ENCODE measurements around the gene PGM2. TPM values are rescaled to one million over a fixed set of nuclear protein-coding genes. Genes with fewer than 3 reads are reported as not detected.

PGM2 gene
- total RNA-seq, 4 donors from 2014 or later: 37.4 to 45.6 (median 39.9) TPM

DNA sequence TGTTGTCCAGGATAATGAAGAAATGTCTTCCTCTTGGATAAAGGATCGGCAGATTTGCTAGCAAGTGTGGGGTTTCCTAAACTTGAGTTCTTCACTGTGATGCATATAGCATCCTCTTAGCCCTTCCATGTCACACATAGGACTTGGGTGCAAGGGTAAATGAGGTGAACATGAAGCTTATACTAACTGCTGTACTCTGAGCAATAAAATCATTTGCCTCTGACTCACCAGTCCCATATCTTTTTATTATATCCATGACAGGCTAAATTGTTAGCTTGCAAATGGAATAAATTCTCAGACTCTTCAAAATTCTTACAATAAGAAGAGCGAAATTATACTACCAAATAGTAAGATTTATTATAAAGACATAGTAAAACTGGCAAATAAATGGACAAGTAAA lies 49.7 kb downstream of the PGM2 start:
- no peak overlapping the region for H3K4me3 ChIP-seq
- H3K36me3 ChIP-seq: no peaks in the 10 kb centered on the region
- H3K27ac ChIP-seq: peak overlapping the region; percentile 67 to 83
- peaks cover 0 to 7% of the 10 kb centered on the region in 2 donors for H3K4me1 ChIP-seq
- no peaks in the 10 kb centered on the region for H3K9me3 ChIP-seq
- TF ChIP-seq, protein P1, sequence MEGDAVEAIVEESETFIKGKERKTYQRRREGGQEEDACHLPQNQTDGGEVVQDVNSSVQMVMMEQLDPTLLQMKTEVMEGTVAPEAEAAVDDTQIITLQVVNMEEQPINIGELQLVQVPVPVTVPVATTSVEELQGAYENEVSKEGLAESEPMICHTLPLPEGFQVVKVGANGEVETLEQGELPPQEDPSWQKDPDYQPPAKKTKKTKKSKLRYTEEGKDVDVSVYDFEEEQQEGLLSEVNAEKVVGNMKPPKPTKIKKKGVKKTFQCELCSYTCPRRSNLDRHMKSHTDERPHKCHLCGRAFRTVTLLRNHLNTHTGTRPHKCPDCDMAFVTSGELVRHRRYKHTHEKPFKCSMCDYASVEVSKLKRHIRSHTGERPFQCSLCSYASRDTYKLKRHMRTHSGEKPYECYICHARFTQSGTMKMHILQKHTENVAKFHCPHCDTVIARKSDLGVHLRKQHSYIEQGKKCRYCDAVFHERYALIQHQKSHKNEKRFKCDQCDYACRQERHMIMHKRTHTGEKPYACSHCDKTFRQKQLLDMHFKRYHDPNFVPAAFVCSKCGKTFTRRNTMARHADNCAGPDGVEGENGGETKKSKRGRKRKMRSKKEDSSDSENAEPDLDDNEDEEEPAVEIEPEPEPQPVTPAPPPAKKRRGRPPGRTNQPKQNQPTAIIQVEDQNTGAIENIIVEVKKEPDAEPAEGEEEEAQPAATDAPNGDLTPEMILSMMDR (IDR thresholded peaks at IDR 0.05): no peak
- no peak for TF ChIP-seq POLR2A (IDR thresholded peaks at IDR 0.05)
- intact Hi-C loops (cut with DNase I; ENCODE audit: low total_unique reads): no loop called here
- H3K27me3 ChIP-seq: no peaks in the 10 kb centered on the region
- DNase-seq: no peak

DNA sequence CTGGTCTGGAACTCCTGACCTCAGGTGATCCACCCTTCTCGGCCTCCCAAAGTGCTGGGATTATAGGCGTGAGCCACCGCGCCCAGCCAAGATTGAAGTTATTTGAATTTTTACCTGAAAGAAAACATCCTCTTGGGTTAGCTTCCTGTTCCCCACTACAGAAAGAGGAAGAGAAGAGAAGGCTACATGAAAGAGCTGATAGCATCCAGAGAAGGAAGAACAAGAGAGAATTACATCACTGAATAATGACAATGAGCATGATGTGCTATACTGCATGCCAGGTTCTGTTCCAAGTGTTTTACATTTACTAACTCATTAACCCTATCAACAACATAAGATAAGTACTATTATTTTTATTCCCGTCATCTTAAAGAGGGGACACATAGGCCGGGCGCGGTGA lies 52.9 kb downstream of the PGM2 start:
- H3K4me3 ChIP-seq: no peak overlapping the region
- no peaks in the 10 kb centered on the region for H3K27me3 ChIP-seq
- no peak overlapping the region for H3K27ac ChIP-seq
- TF ChIP-seq POLR2A (IDR thresholded peaks at IDR 0.05): no peak
- TF ChIP-seq, protein P1 (IDR thresholded peaks at IDR 0.05): no peak
- DNase-seq: no peak
- intact Hi-C loops (cut with DNase I; ENCODE audit: low total_unique reads): no loop called here
- no peaks in the 10 kb centered on the region for H3K9me3 ChIP-seq
- H3K4me1 ChIP-seq: no peaks in the 10 kb centered on the region
- no peaks in the 10 kb centered on the region for H3K36me3 ChIP-seq

DNA sequence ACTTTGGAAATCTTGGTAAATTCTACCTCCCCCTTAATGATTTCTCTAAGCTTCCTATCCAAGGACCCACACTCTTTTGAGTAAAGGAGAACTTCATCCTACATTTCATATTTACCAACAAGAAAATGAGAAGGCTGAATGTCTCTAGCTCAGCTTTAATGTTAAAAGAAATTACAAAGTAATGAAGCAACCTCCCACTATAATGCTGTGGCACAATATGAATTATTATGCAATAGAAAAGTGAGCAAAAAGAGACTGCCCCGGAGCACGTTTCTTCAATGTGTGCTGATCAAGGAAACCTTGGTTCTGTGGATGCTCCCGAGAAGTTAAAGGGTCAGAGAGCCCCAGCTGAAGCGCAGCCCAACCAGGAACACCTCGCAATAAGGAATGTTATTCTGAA lies 55.3 kb downstream of the PGM2 start:
- Histone ChIP-seq H3K27ac (peak overlapping the region in 1 of 2 donors; percentile 34), H3K27me3 (no peaks in the 10 kb centered on the region), H3K4me3 (no peak overlapping the region), H3K36me3 (no peaks in the 10 kb centered on the region), H3K9me3 (no peaks in the 10 kb centered on the region), H3K4me1 (no peaks in the 10 kb centered on the region)
- TF ChIP-seq, protein P1 (IDR thresholded peaks at IDR 0.05): no peak
- TF ChIP-seq POLR2A (IDR thresholded peaks at IDR 0.05): no peak
- no peak for DNase-seq
- intact Hi-C loops (cut with DNase I; ENCODE audit: low total_unique reads): no loop called here

DNA sequence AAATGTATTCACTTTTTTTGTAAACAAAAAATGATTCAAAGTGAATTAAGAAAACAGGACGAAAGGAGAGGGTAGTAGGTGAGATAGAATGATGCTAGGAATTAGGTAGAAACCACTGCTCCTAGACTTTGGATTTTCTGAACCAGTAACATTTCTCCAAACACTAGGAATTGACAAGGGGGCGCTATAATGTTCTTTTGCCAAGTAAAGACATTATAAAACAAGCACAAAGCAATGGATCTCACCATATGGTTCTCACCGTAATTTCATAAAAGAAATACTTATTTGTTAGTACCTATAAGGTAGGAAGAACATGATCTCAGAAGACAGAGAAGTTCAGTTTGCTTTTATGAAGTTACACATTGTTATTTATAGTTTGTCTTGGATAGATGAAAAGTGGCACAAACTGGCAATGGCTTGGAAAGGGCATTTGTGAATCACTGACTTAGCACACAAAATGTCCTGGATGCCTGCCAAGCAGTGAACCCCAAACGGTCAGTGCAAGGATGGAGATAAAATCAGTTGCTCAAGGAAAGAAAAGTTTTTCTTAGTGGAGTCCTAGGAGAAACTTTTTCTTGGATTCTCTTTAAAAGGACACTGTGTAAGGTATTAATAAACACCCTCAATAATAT lies 56.3 kb downstream of the PGM2 start:
- Histone ChIP-seq H3K4me3 (no peak overlapping the region), H3K27me3 (no peaks in the 10 kb centered on the region), H3K9me3 (no peaks in the 10 kb centered on the region), H3K4me1 (no peaks in the 10 kb centered on the region), H3K36me3 (no peaks in the 10 kb centered on the region), H3K27ac (peak overlapping the region in 1 of 2 donors; percentile 34)
- DNase-seq: no peak
- intact Hi-C loops (cut with DNase I; ENCODE audit: low total_unique reads): no loop called here
- no peak for TF ChIP-seq POLR2A (IDR thresholded peaks at IDR 0.05)
- TF ChIP-seq, protein P1 (IDR thresholded peaks at IDR 0.05): no peak

DNA sequence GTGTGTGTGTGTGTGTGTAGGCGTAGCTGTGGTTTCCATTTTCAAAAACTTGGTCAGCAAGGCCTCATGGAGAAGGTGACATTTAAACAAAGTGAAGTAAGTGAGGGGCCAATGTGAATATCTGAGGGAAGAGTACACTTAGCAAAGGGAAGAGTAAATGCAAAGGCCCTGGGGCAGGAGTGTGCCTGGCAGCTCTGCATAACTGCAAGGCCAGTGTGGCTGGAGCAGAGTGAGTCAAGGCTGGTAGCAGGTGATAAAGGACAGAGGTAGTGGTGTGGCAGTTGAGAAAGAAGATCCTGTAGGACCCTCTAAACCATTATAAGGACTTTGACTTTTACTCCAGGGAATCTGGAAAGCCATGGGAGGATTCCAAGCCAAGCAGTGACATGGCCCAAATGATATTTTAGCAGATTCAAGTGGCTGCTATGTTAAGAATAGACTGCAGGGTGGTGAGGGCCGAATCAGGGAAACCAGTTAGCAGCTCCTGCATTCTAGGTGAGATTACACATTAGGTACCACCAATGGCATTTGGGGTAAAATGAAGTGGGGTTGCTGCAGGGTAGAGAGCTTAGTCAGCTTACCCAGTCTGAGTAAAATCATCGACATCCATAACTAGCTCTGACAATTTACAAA lies 58.5 kb downstream of the PGM2 start:
- intact Hi-C loops (cut with DNase I; ENCODE audit: low total_unique reads): no loop called here
- no peak overlapping the region for H3K4me3 ChIP-seq
- no peak for DNase-seq
- TF ChIP-seq POLR2A (IDR thresholded peaks at IDR 0.05): no peak
- TF ChIP-seq, protein P1 (IDR thresholded peaks at IDR 0.05): peak in 1 of 4 experiments; percentile 13
- peak overlapping the region; percentile 84 to 91 for H3K27ac ChIP-seq
- no peaks in the 10 kb centered on the region for H3K9me3 ChIP-seq
- H3K36me3 ChIP-seq: no peaks in the 10 kb centered on the region
- H3K27me3 ChIP-seq: no peaks in the 10 kb centered on the region
- H3K4me1 ChIP-seq: no peaks in the 10 kb centered on the region
